Left lung (tissue), 10 donors: Measurements from ENCODE around the gene PWWP2B. TPM values are rescaled to one million over a fixed set of nuclear protein-coding genes. Genes with fewer than 3 reads are reported as not detected.
"Not testable (repeated sequence)": the region's sequence is repeated elsewhere in the genome, so short reads cannot be mapped to it uniquely, and the experiment has no call there.

Source experiments
- ATAC-seq: fragments of 200-7000 bp; cut with Tn5 transposase; one replicate; pipeline ENCODE4 v1.9.1; 2020; ENCODE audit warnings: moderate library complexity
- DNase-seq, 4 donors: peaks; one replicate each; pipeline ENCODE4 v3.0.0-alpha.2; 2013 to 2020
- H3K27ac ChIP-seq, 2 donors: fragments of 200-600 bp; sonication (generic) in 1 of 2; one replicate each; pipeline versions ENCODE4 v1.5.0 to v1.8.0; 2020 to 2021
- H3K27me3 ChIP-seq, 2 donors: fragments of 200-600 bp; sonication (generic) in 1 of 2; one replicate each; pipeline versions ENCODE4 v1.5.0 to v1.8.0; 2020 to 2021
- H3K36me3 ChIP-seq, 2 donors: fragments of 200-600 bp; sonication (generic) in 1 of 2; one replicate each; pipeline versions ENCODE4 v1.5.0 to v1.8.0; 2020 to 2021
- H3K4me1 ChIP-seq, 2 donors: fragments of 200-600 bp; one replicate each; pipeline ENCODE4 v1.8.0; 2021
- H3K4me3 ChIP-seq, 2 donors: fragments of 200-600 bp; sonication (generic) in 1 of 2; one replicate each; pipeline versions ENCODE4 v1.5.0 to v1.8.0; 2020 to 2021; ENCODE audit warnings: mild to moderate bottlenecking in 1 of 2
- H3K9me3 ChIP-seq, 2 donors: fragments of 200-600 bp; sonication (generic) in 1 of 2; one replicate each; pipeline versions ENCODE4 v1.5.0 to v1.8.0; 2020 to 2021
- CTCF ChIP-seq, 2 donors: fragments of 200-600 bp; sonication (generic) in 1 of 2; IDR thresholded peaks; one replicate each; pipeline versions ENCODE4 v1.5.0 to v1.8.0; 2021; ENCODE audit warnings: antibody characterized with exemption in 2 of 2
- intact Hi-C, 2 donors: fragments of 100-400 bp; cut with DNase I; formaldehyde crosslinking; loops; one replicate each; pipeline versions ENCODE4 v1.11.2 to v1.14.2; 2022
- polyA plus RNA-seq, 6 donors: library from polyadenylated mRNA; unstranded; fragments of 120-200 nt; gene quantifications; one replicate each; pipeline ENCODE4 v1.2.1, GENCODE V29; 2013; ENCODE audit not compliant: insufficient read length in 6 of 6
- total RNA-seq, 2 donors: library from RNA; stranded (reverse); fragmentation: NEBNext Ultra II Directional; extraction: Animal tissue kit (Norgen Biotek cat#: 25700); gene quantifications; one replicate each; pipeline ENCODE4 v1.2.1, GENCODE V29; 2021
- donor health status: DM: no; HTN: yes; CAD: no.
- donor health status: DM: no; HTN: no; CAD: no.

The PWWP2B gene
- total and polyA plus RNA-seq, 8 donors: 8.4 to 23.2 (median 11.0) TPM

- Histone ChIP-seq H3K4me3 (no peak overlapping the region), H3K27me3 (no peaks in the 10 kb centered on the region), H3K9me3 (no peaks in the 10 kb centered on the region), H3K4me1 (peaks cover 2 to 14% of the 10 kb centered on the region in 2 donors), H3K36me3 (no peaks in the 10 kb centered on the region), H3K27ac (no peak overlapping the region)
- ATAC-seq: no peak
- DNase-seq: peak in 1 of 4 donors; percentile 50
- TF ChIP-seq CTCF (IDR thresholded peaks at IDR 0.05): no peak
- intact Hi-C loops: no loop called here
Observed at GRCh38 chr10:132431537-132432175, 34.7 kb downstream of the PWWP2B start.

DNA sequence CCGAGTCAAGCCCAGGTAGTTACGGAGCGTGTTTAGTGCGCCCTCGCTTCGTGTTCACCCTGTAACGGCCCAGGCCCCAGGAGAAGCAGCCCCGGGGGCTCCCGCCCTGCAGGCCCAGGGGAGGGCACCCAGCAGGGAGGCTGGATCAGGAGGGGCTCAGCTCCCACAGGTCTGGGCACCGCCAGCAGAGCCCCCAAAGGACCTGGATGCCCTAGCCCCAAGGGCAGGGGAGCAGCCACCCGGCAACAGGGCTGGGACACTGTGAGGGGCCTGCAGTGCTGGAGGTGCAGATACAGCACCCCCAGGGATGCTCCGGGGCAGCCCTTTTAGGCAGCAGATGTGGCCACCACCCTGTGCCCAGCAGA lies 35.2 kb downstream of the PWWP2B start:
- no peak for TF ChIP-seq CTCF (IDR thresholded peaks at IDR 0.05)
- no peak for ATAC-seq
- intact Hi-C loops: no loop called here
- peak in 1 of 4 donors; percentile 59 for DNase-seq
- Histone ChIP-seq H3K27me3 (no peaks in the 10 kb centered on the region), H3K9me3 (no peaks in the 10 kb centered on the region), H3K4me1 (peaks cover 2 to 14% of the 10 kb centered on the region in 2 donors), H3K27ac (no peak overlapping the region), H3K4me3 (no peak overlapping the region), H3K36me3 (no peaks in the 10 kb centered on the region)

- no peak for TF ChIP-seq CTCF (IDR thresholded peaks at IDR 0.05)
- no peak for ATAC-seq
- H3K27me3 ChIP-seq: no peaks in the 10 kb centered on the region
- H3K27ac ChIP-seq: peak overlapping the region in 1 of 2 donors; percentile 50
- H3K9me3 ChIP-seq: no peaks in the 10 kb centered on the region
- intact Hi-C loops: no loop called here
- H3K4me3 ChIP-seq: no peak overlapping the region
- H3K36me3 ChIP-seq: no peaks in the 10 kb centered on the region
- H3K4me1 ChIP-seq: peaks cover 2 to 14% of the 10 kb centered on the region in 2 donors
- DNase-seq: peak in 1 of 4 donors; percentile 70
Observed at GRCh38 chr10:132433671-132434340, 36.8 kb downstream of the PWWP2B start.

DNA sequence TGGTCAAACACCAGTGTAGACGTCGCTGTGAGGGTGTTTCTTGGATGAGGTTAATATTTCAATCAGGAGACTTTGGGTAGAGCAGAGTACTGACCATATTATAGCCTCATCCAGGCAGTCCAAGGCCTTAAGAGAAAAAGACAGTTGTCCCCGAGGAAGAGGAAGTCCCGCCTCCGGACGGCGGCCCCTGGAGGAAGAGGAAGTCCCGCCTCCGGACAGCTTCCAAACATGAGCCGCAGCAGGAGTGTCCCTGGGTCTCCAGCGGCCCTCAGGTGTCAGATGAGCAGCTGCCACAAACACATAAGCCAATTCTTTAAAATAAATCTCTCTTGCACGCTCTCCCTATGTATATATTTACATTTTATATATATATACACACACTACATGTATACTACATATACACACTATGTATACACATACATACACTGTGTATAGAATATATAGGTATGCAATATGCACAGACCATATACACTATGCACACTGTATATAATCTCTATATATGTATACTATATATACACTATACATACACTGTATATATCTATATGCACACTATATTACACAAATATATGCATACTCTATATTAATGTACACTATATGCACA lies 37.5 kb downstream of the PWWP2B start:
- no peak for TF ChIP-seq CTCF (IDR thresholded peaks at IDR 0.05)
- Histone ChIP-seq H3K9me3 (no peaks in the 10 kb centered on the region), H3K4me1 (peaks cover 2 to 12% of the 10 kb centered on the region in 2 donors), H3K4me3 (no peak overlapping the region), H3K36me3 (no peaks in the 10 kb centered on the region), H3K27ac (peak overlapping the region in 1 of 2 donors; percentile 50), H3K27me3 (no peaks in the 10 kb centered on the region)
- intact Hi-C loops: no loop called here
- peak in 2 of 4 donors; percentile 78 to 95 for DNase-seq
- ATAC-seq: peak; percentile 34

- H3K27me3 ChIP-seq, H3K36me3 ChIP-seq, intact Hi-C loops, H3K4me1 ChIP-seq, H3K4me3 ChIP-seq, DNase-seq, ATAC-seq, H3K9me3 ChIP-seq, H3K27ac ChIP-seq: not testable (repeated sequence)
Observed at GRCh38 chr10:132435320-132435719, 38.3 kb downstream of the PWWP2B start.

DNA sequence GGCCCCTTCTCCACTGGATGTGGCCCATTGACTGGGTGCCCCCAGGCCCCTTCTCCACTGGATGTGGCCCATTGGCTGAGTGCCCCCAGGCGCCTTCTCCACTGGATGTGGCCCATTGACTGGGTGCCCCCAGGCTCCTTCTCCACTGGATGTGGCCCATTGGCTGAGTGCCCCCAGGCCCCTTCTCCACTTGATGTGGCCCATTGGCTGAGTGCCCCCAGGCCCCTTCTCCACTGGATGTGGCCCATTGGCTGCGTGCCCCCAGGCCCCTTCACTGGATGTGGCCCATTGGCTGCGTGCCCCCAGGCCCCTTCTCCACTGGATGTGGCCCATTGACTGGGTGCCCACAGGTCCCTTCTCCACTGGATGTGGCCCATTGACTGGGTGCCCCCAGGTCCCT lies 39.1 kb downstream of the PWWP2B start:
- intact Hi-C loops, H3K36me3 ChIP-seq, H3K9me3 ChIP-seq, ATAC-seq, H3K4me3 ChIP-seq, H3K4me1 ChIP-seq, H3K27me3 ChIP-seq, H3K27ac ChIP-seq: not testable (repeated sequence)
- peak in 1 of 4 donors; percentile 15 for DNase-seq
